Astrocyte (in vitro differentiated cells and primary cell): Measurements from ENCODE around the gene NEURL1. TPM values are rescaled to one million over a fixed set of nuclear protein-coding genes. Genes with fewer than 3 reads are reported as not detected.

ENCODE experiments used
- DNase-seq: peaks from one replicate; pipeline ENCODE4 v3.0.0-alpha.2; 2010; ENCODE audit warnings: low read depth
- FAIRE-seq: peaks from 2 replicates; lab custom pipeline; 2011; peaks lifted over from hg19 to GRCh38; lab: Jason Lieb, UNC
- H2AFZ ChIP-seq: 2 replicates; pipeline ENCODE4 v1.6.0; 2012; ENCODE audit warnings: low read depth, low read length, inconsistent platforms
- H3K27ac ChIP-seq: 2 replicates; pipeline ENCODE4 v1.5.1; 2011; ENCODE audit warnings: low read depth, low read length, inconsistent platforms
- H3K27me3 ChIP-seq: 2 replicates; pipeline ENCODE4 v1.6.0; 2011; ENCODE audit warnings: low read length, inconsistent platforms; ENCODE audit not compliant: insufficient read depth
- H3K36me3 ChIP-seq: 2 replicates; pipeline ENCODE4 v1.5.1; 2011; ENCODE audit warnings: low read length, inconsistent platforms; ENCODE audit not compliant: insufficient read depth
- H3K4me1 ChIP-seq: 2 replicates; pipeline ENCODE4 v1.5.1; 2011; ENCODE audit warnings: low read length, inconsistent platforms; ENCODE audit not compliant: insufficient read depth
- H3K4me2 ChIP-seq: 2 replicates; pipeline ENCODE4 v1.6.0; 2012; ENCODE audit warnings: low read length, inconsistent platforms
- H3K4me3 ChIP-seq: 2 replicates; pipeline ENCODE4 v1.5.1; 2011; ENCODE audit warnings: low read depth, mild to moderate bottlenecking, low read length, inconsistent platforms; ENCODE audit not compliant: insufficient read depth
- H3K79me2 ChIP-seq: 2 replicates; pipeline ENCODE4 v1.6.0; 2012; ENCODE audit warnings: mild to moderate bottlenecking, low read length, inconsistent platforms; ENCODE audit not compliant: insufficient read depth
- H3K9ac ChIP-seq: 2 replicates; pipeline ENCODE4 v1.6.0; 2012; ENCODE audit warnings: mild to moderate bottlenecking, low read length, inconsistent platforms
- H3K9me3 ChIP-seq: 2 replicates; pipeline ENCODE4 v1.5.1; 2012; ENCODE audit warnings: low read depth, mild to moderate bottlenecking, low read length, inconsistent platforms; ENCODE audit not compliant: insufficient read depth
- H4K20me1 ChIP-seq: 2 replicates; pipeline ENCODE4 v1.6.0; 2012; ENCODE audit warnings: low read length, inconsistent platforms; ENCODE audit not compliant: insufficient read depth
- H3K27ac Mint-ChIP-seq: one replicate; pipeline ENCODE4 v1.8.0; 2021; ENCODE audit warnings: mild to moderate bottlenecking, mixed read lengths; ENCODE audit not compliant: unreplicated experiment
- H3K27me3 Mint-ChIP-seq: one replicate; pipeline ENCODE4 v1.8.0; 2021; ENCODE audit warnings: low read depth, mixed read lengths; ENCODE audit not compliant: unreplicated experiment
- H3K36me3 Mint-ChIP-seq: one replicate; pipeline ENCODE4 v1.8.0; 2021; ENCODE audit warnings: low read depth, mixed read lengths; ENCODE audit not compliant: unreplicated experiment
- H3K4me1 Mint-ChIP-seq: one replicate; pipeline ENCODE4 v1.8.0; 2021; ENCODE audit warnings: low read depth, mixed read lengths; ENCODE audit not compliant: unreplicated experiment
- H3K4me3 Mint-ChIP-seq: one replicate; pipeline ENCODE4 v1.8.0; 2021; ENCODE audit warnings: mild to moderate bottlenecking, moderate library complexity, mixed read lengths; ENCODE audit not compliant: unreplicated experiment
- H3K9me3 Mint-ChIP-seq: one replicate; pipeline ENCODE4 v1.8.0; 2021; ENCODE audit warnings: mild to moderate bottlenecking, mixed read lengths; ENCODE audit not compliant: unreplicated experiment
- EZH2 ChIP-seq: IDR thresholded peaks from 2 replicates; pipeline ENCODE4 v1.6.1; 2012; ENCODE audit warnings: mild to moderate bottlenecking, low read length, inconsistent platforms; ENCODE audit not compliant: insufficient read depth
- total RNA-seq: library from RNA; stranded (reverse); gene quantifications from 2 replicates; pipeline ENCODE4 v1.2.1, GENCODE V29; 2021
- TF ChIP-seq, protein P1 (sequence below): IDR thresholded peaks from 2 replicates; pipeline ENCODE4 v1.5.1; 2011; ENCODE audit warnings: low read depth, mild to moderate bottlenecking, inconsistent platforms, low read length, moderate library complexity; ENCODE audit not compliant: insufficient read depth

Gene NEURL1
- total RNA-seq, 1 donor from 2014 or later, result 1.5 TPM

DNA sequence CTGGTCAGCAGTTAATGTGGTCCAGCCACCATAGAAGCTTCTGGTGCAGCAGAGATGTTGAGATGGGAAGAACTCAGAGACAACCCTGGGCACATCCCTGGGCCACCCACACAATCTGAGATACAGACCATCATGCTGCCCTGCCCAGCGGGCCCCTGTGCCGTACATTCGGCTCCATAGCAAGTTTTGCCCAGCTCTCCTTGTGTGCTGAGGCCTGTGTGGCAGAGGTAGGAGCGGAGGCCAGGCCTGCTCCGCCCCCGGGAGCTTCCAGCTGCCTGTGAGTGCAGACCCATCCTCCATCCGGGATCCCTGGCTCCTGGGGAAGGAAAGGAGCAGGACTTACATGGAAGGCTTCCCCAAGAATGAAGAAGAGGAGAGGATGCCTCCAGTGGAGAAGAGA is 140.3 kb downstream of the NEURL1 start:
- no peak for FAIRE-seq
- H3K27ac Mint-ChIP-seq, result no peak overlapping the region
- Histone ChIP-seq H3K27me3 (no peaks in the 10 kb centered on the region), H3K4me3 (no peak overlapping the region), H3K4me2 (no peak overlapping the region), H3K79me2 (peaks cover 6% of the 10 kb centered on the region), H3K36me3 (no peaks in the 10 kb centered on the region), H3K27ac (no peak overlapping the region), H3K4me1 (peaks cover 22% of the 10 kb centered on the region), H4K20me1 (peaks cover 47% of the 10 kb centered on the region), H3K9ac (no peak overlapping the region), H3K9me3 (no peaks in the 10 kb centered on the region), H2AFZ (no peak overlapping the region)
- TF ChIP-seq, protein P1, sequence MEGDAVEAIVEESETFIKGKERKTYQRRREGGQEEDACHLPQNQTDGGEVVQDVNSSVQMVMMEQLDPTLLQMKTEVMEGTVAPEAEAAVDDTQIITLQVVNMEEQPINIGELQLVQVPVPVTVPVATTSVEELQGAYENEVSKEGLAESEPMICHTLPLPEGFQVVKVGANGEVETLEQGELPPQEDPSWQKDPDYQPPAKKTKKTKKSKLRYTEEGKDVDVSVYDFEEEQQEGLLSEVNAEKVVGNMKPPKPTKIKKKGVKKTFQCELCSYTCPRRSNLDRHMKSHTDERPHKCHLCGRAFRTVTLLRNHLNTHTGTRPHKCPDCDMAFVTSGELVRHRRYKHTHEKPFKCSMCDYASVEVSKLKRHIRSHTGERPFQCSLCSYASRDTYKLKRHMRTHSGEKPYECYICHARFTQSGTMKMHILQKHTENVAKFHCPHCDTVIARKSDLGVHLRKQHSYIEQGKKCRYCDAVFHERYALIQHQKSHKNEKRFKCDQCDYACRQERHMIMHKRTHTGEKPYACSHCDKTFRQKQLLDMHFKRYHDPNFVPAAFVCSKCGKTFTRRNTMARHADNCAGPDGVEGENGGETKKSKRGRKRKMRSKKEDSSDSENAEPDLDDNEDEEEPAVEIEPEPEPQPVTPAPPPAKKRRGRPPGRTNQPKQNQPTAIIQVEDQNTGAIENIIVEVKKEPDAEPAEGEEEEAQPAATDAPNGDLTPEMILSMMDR, result no peak
- no peak for TF ChIP-seq EZH2
- H3K4me3 Mint-ChIP-seq, result no peak overlapping the region
- H3K4me1 Mint-ChIP-seq, result peaks cover 9% of the 10 kb centered on the region
- H3K36me3 Mint-ChIP-seq, result peaks cover 20% of the 10 kb centered on the region
- peaks cover under 1% of the 10 kb centered on the region for H3K9me3 Mint-ChIP-seq
- peaks cover 2% of the 10 kb centered on the region for H3K27me3 Mint-ChIP-seq
- no peak for DNase-seq

DNA sequence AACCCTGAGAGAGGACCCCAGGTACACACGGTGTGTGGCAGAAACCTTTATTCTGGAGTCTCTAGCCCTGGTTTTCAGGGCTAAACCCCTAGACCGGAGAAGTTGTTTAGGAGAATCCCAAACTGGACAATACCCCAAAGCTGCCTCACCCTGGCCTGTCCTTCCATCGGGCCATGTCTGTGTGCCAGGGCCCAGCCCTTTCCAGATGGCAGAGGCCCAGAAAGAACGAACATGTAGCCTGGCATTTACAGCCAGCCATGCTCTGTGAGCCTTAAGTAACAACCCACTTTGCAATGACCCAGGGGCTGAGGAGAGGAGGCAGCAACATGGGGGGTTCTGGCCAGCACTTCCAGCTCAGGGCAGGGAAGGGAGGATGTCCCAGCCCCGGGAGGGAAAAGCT is 142.1 kb downstream of the NEURL1 start:
- DNase-seq (no peak), FAIRE-seq (no peak)
- Histone ChIP-seq H3K9ac (no peak overlapping the region), H4K20me1 (peaks cover 36% of the 10 kb centered on the region), H3K4me1 (peaks cover 24% of the 10 kb centered on the region), H3K36me3 (no peaks in the 10 kb centered on the region), H3K4me3 (no peak overlapping the region), H3K9me3 (no peaks in the 10 kb centered on the region), H3K79me2 (peaks cover 10% of the 10 kb centered on the region), H3K27ac (no peak overlapping the region), H3K27me3 (no peaks in the 10 kb centered on the region), H3K4me2 (no peak overlapping the region), H2AFZ (no peak overlapping the region)
- TF ChIP-seq, protein P1, result no peak
- Mint-ChIP-seq H3K9me3 (peaks cover 2% of the 10 kb centered on the region), H3K4me3 (no peak overlapping the region), H3K36me3 (peaks cover 20% of the 10 kb centered on the region), H3K27me3 (peaks cover 7% of the 10 kb centered on the region), H3K27ac (no peak overlapping the region), H3K4me1 (peaks cover 12% of the 10 kb centered on the region)

DNA sequence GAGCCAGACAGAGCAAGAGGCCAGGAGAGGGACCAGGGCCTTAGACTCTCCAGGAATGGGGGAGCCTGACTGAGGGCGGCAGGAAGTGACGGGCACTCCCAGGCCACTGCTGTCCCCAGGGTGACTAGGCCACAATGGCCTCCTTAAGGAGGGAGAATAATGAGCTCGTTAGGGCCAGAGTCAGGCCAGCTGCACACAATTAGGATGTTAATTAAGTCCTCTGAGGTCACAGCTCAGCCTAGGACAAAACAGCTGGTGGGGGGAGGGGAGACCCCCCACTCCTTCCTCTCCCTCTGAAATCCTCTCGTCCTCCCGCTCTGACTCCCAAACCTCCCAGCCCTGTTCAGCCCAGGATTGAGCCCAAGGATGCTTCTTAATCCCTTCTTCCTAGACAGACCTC is 143.0 kb downstream of the NEURL1 start:
- no peak overlapping the region for H3K9ac ChIP-seq

More for the DNA sequence above, 143.0 kb downstream of the NEURL1 start:
- H3K9me3 ChIP-seq, result no peaks in the 10 kb centered on the region
- H3K27me3 ChIP-seq, result no peaks in the 10 kb centered on the region
- Mint-ChIP-seq H3K36me3 (peaks cover 21% of the 10 kb centered on the region), H3K27me3 (peaks cover 7% of the 10 kb centered on the region), H3K9me3 (peaks cover 2% of the 10 kb centered on the region), H3K27ac (no peak overlapping the region), H3K4me3 (no peak overlapping the region), H3K4me1 (peaks cover 12% of the 10 kb centered on the region)
- TF ChIP-seq, protein P1, result no peak
- no peak for TF ChIP-seq EZH2
- FAIRE-seq (no peak), DNase-seq (no peak)
- H4K20me1 ChIP-seq, result peaks cover 33% of the 10 kb centered on the region
- H3K4me3 ChIP-seq, result no peak overlapping the region
- no peak overlapping the region for H2AFZ ChIP-seq
- H3K79me2 ChIP-seq, result peaks cover 13% of the 10 kb centered on the region
- H3K27ac ChIP-seq, result no peak overlapping the region
- no peaks in the 10 kb centered on the region for H3K36me3 ChIP-seq
- no peak overlapping the region for H3K4me2 ChIP-seq
- H3K4me1 ChIP-seq, result peaks cover 24% of the 10 kb centered on the region
